Left lung (tissue), 14 donors: Measurements from ENCODE around the gene SEBOX. TPM values are rescaled to one million over a fixed set of nuclear protein-coding genes. Genes with fewer than 3 reads are reported as not detected.

ENCODE experiments used
- ATAC-seq: fragments of 200-7000 bp; cut with Tn5 transposase; one replicate; pipeline ENCODE4 v1.9.1; 2020; ENCODE audit warnings: moderate library complexity
- DNase-seq, 4 donors: peaks; one replicate each; pipeline ENCODE4 v3.0.0-alpha.2; 2013 to 2020
- H3K27ac ChIP-seq, 2 donors: fragments of 200-600 bp; sonication (generic) in 1 of 2; one replicate each; pipeline versions ENCODE4 v1.5.0 to v1.8.0; 2020 to 2021
- H3K27me3 ChIP-seq, 2 donors: fragments of 200-600 bp; sonication (generic) in 1 of 2; one replicate each; pipeline versions ENCODE4 v1.5.0 to v1.8.0; 2020 to 2021
- H3K36me3 ChIP-seq, 2 donors: fragments of 200-600 bp; sonication (generic) in 1 of 2; one replicate each; pipeline versions ENCODE4 v1.5.0 to v1.8.0; 2020 to 2021
- H3K4me1 ChIP-seq, 2 donors: fragments of 200-600 bp; one replicate each; pipeline ENCODE4 v1.8.0; 2021
- H3K4me3 ChIP-seq, 2 donors: fragments of 200-600 bp; sonication (generic) in 1 of 2; one replicate each; pipeline versions ENCODE4 v1.5.0 to v1.8.0; 2020 to 2021; ENCODE audit warnings: mild to moderate bottlenecking in 1 of 2
- H3K9me3 ChIP-seq, 2 donors: fragments of 200-600 bp; sonication (generic) in 1 of 2; one replicate each; pipeline versions ENCODE4 v1.5.0 to v1.8.0; 2020 to 2021
- intact Hi-C, 2 donors: fragments of 100-400 bp; cut with DNase I; formaldehyde crosslinking; loops; one replicate each; pipeline versions ENCODE4 v1.11.2 to v1.14.2; 2022
- long read RNA-seq, 12 donors: library from polyadenylated mRNA in 2 of 12; unstranded in 2 of 12; transcript quantifications; one replicate each; pipeline ENCODE4 v2.0.0 and lab custom pipeline, GENCODE V29; 2019 to 2026
- polyA plus RNA-seq, 6 donors: library from polyadenylated mRNA; unstranded; fragments of 120-200 nt; gene quantifications; one replicate each; pipeline ENCODE4 v1.2.1, GENCODE V29; 2013; ENCODE audit not compliant: insufficient read length in 6 of 6
- total RNA-seq, 2 donors: library from RNA; stranded (reverse); fragmentation: NEBNext Ultra II Directional; extraction: Animal tissue kit (Norgen Biotek cat#: 25700); gene quantifications; one replicate each; pipeline ENCODE4 v1.2.1, GENCODE V29; 2021
- TF ChIP-seq, protein P1 (sequence below), 2 donors: fragments of 200-600 bp; sonication (generic) in 1 of 2; IDR thresholded peaks; one replicate each; pipeline versions ENCODE4 v1.5.0 to v1.8.0; 2021; ENCODE audit warnings: antibody characterized with exemption in 2 of 2
- donor health status: DM: no; HTN: yes; CAD: no.
- donor health status: DM: no; HTN: no; CAD: no.

The SEBOX gene, protein sequence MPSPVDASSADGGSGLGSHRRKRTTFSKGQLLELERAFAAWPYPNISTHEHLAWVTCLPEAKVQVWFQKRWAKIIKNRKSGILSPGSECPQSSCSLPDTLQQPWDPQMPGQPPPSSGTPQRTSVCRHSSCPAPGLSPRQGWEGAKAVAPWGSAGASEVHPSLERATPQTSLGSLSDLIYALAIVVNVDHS
- total RNA-seq (not detected), polyA plus RNA-seq (not detected)
- long read RNA-seq, donor 1, result 0 reads
- long read RNA-seq, donor 2, result 0 reads
- long read RNA-seq, donor 3, result 0 reads
- long read RNA-seq, donor 4, result 0 reads
- long read RNA-seq, donor 5, result 0 reads
- long read RNA-seq, donor 6, result 0 reads
- long read RNA-seq, donor 7, result 0 reads
- long read RNA-seq, donor 8, result 0 reads
- long read RNA-seq, donor 9, result 0 reads
- long read RNA-seq, donor 10, result 0 reads
- long read RNA-seq, donor 11, result 0 reads
- long read RNA-seq, donor 12, result 0 reads

DNA sequence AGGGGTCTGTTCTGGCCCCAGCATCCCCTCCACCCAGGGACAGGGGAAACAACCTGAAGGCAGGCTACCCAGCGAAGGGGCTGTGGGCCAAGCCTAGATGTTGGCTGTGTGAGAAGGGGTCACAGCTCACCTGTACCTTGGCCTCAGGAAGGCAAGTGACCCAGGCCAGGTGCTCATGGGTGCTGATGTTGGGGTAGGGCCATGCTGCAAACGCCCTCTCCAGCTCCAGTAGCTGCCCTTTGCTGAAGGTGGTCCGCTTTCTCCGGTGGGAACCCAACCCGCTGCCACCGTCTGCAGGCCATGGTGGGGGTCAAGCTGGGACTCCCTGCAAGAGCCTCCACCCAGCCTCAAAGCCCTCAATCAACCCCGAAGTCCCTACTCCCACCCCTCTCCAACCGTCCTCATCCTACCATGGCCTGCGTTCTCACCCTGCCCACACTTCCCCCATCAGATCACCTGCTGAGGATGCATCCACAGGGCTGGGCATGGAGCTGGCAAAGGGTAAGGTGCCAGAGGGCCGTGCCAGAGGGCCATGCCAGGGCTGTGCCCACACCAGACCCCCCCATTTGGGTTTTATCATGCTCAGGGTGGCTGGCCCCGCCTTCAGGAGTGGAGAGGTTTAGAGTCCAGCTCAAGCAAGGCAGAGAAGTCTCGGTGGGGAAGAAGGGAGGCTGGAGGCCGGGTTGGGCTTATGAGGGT, at the start of gene SEBOX:
Gene SEBOX (minus strand): TSS at position 535 of the 699 bp plus-strand sequence. CDS start 48 bp downstream, at position 487.
- TF ChIP-seq, protein P1, sequence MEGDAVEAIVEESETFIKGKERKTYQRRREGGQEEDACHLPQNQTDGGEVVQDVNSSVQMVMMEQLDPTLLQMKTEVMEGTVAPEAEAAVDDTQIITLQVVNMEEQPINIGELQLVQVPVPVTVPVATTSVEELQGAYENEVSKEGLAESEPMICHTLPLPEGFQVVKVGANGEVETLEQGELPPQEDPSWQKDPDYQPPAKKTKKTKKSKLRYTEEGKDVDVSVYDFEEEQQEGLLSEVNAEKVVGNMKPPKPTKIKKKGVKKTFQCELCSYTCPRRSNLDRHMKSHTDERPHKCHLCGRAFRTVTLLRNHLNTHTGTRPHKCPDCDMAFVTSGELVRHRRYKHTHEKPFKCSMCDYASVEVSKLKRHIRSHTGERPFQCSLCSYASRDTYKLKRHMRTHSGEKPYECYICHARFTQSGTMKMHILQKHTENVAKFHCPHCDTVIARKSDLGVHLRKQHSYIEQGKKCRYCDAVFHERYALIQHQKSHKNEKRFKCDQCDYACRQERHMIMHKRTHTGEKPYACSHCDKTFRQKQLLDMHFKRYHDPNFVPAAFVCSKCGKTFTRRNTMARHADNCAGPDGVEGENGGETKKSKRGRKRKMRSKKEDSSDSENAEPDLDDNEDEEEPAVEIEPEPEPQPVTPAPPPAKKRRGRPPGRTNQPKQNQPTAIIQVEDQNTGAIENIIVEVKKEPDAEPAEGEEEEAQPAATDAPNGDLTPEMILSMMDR (IDR thresholded peaks at IDR 0.05), result no peak

DNA sequence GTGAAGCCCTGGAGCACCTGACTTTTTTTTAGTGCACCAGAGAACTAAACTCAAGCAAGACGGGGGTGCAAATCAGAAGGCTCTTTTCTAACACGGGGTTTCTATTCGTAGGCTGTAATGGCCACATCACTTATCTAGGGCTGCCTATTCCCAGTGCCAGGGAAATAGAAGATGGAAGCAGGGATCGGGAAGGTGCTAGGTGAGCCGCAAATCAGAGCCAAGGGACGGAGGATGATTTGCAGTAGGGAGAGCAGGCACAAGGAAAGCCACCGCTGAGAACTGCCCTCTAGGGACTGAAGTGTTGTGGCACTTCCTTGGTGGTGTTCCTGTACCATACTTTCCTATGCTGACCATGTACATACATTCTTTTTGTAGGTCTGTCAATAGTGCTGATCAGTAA, 48.8 kb upstream of the SEBOX start:
- Histone ChIP-seq H3K4me1 (peaks cover 0 to 6% of the 10 kb centered on the region in 2 donors), H3K27ac (no peak overlapping the region), H3K9me3 (no peaks in the 10 kb centered on the region), H3K27me3 (no peaks in the 10 kb centered on the region), H3K36me3 (no peaks in the 10 kb centered on the region), H3K4me3 (no peak overlapping the region)
- intact Hi-C loops, result no loop called here
- ATAC-seq, result no peak
- no peak for DNase-seq
- TF ChIP-seq, protein P1 (IDR thresholded peaks at IDR 0.05), result no peak

More for the DNA sequence above, at the start of gene SEBOX:
- peaks cover 0 to 55% of the 10 kb centered on the region in 2 donors for H3K36me3 ChIP-seq
- H3K4me3 ChIP-seq, result no peak within 1 kb of the TSS
- no peaks in the 10 kb centered on the region for H3K9me3 ChIP-seq
- H3K4me1 ChIP-seq, result no peaks in the 10 kb centered on the region
- no peaks in the 10 kb centered on the region for H3K27me3 ChIP-seq
- DNase-seq (no peak), ATAC-seq (no peak)
- intact Hi-C loops, result no loop called here
- no peak within 1 kb of the TSS for H3K27ac ChIP-seq

DNA sequence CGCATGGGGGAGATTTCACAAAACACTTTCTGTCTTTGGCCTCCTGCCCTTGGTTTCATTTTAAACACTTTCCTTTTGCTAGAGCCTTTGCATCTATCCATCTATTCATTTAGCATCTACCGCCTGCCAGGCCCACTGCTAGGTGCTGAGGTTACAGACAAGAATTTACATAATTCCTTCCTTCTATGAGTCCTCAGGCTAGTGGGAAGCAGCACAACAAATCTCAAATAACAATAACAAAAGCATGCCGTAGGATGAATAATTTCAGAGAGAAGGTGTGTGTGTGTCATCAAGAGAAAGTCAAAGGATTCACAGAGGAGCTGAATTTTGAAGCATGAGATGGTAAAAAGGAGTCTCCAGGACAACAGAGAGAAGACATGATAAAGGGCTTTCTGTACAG, 47.1 kb upstream of the SEBOX start:
- DNase-seq (no peak), ATAC-seq (no peak)
- Histone ChIP-seq H3K27me3 (peaks cover 0 to 3% of the 10 kb centered on the region in 2 donors), H3K4me3 (no peak overlapping the region), H3K4me1 (peaks cover 0 to 5% of the 10 kb centered on the region in 2 donors), H3K9me3 (no peaks in the 10 kb centered on the region), H3K36me3 (no peaks in the 10 kb centered on the region), H3K27ac (no peak overlapping the region)
- TF ChIP-seq, protein P1 (IDR thresholded peaks at IDR 0.05), result no peak
- intact Hi-C loops, result no loop called here

DNA sequence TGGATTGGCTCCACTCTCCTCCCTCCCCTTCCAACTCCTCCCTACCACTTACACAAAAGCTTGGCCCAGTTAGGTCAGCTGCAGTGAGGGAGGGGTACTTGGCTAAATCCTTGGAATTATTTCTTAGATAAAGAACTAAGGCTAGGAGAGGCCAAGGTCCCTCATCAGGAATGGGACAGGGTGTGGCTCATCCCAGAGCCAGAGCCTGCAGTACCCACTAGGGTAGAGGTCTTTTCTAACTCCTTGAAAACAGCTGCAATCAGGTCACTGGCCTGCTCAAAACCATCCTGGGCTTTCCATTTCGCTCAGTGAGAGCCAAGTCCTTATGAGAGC, 42.9 kb upstream of the SEBOX start:
- peaks cover 11 to 37% of the 10 kb centered on the region in 2 donors for H3K4me1 ChIP-seq
- intact Hi-C loops, result no loop called here
- no peak overlapping the region for H3K27ac ChIP-seq
- H3K9me3 ChIP-seq, result no peaks in the 10 kb centered on the region
- DNase-seq, result no peak
- ATAC-seq, result no peak
- H3K36me3 ChIP-seq, result peaks cover 0 to under 1% of the 10 kb centered on the region in 2 donors
- peaks cover 0 to 27% of the 10 kb centered on the region in 2 donors for H3K27me3 ChIP-seq
- H3K4me3 ChIP-seq, result no peak overlapping the region
- TF ChIP-seq, protein P1 (IDR thresholded peaks at IDR 0.05), result no peak
